ENCODE results near the gene COPS6. TPM values are rescaled to one million over a fixed set of nuclear protein-coding genes. Genes with fewer than 3 reads are reported as not detected.

COPS6 gene
- total RNA-seq, 5 donors from 2014 or later (not counting 1 experiment from before 2014, with no cell fraction given), result 67.1 to 71.1 (median 68.3) TPM

DNA sequence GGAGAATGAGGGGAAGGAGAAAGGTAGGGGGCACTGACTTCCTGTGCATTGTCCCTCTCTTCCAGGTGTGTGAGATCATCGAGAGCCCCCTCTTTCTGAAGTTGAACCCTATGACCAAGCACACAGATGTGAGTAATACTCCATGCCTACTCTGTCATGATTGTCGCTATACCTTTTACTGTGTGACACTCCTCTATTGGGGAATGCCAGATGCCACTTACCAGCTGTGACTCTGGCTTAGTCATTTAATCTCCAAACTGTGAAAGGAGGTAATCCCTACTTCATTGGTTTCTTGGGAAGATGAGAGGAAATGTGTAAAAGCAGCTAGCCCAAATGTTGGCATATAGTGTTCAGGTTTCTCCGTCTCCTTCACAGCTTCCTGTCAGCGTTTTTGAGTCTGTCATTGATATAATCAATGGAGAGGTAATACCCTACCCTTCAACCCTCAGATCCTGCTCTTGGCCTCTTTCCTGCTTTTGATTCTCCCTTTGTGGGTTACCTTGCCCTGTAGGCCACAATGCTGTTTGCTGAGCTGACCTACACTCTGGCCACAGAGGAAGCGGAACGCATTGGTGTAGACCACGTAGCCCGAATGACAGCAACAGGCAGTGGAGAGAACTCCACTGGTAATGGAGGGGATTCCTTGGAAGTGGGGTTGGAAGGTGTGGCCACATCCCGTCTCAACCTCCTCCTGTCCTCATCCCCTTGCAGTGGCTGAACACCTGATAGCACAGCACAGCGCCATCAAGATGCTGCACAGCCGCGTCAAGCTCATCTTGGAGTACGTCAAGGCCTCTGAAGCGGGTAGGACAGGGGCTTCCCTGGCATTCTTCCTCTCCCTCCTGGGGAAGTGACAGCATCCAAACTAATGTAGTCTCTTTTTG is 2.0 kb downstream of the COPS6 start:
- Mint-ChIP-seq H3K4me3 (peak overlapping the region; percentile 21 to 91 (median 58)), H3K36me3 (peaks cover 46% of the 10 kb centered on the region), H3K27me3 (no peaks in the 10 kb centered on the region), H3K4me1 (peaks cover 20 to 32% (median 31%) of the 10 kb centered on the region in 3 donors), H3K27ac (peak overlapping the region; percentile 8 to 14), H3K9me3 (no peaks in the 10 kb centered on the region)
- ChIA-PET POLR2A (interaction anchor here in 1 of 2 donors (0.6 kb wide), 1 partner anchor 20 kb away, joined by 3 read pairs; no protein-coding TSS in a partner anchor), CTCF (interaction anchor here (0.5 to 0.7 kb wide), 2 partner anchors 8 to 39 kb away, joined by 4 to 6 read pairs; no protein-coding TSS in a partner anchor)
- H3K9me3 ChIP-seq, result no peaks in the 10 kb centered on the region
- peaks cover 29 to 56% of the 10 kb centered on the region in 2 donors for H3K36me3 ChIP-seq (ENCODE audit: control insufficient read depth in 2 of 2, extremely low read depth in 1 of 2, insufficient read depth in 1 of 2, low read length in 1 of 2)
- ATAC-seq (replicated peaks in 1 of 4) (no peak), DNase-seq (no peak)
- no peaks in the 10 kb centered on the region for H3K27me3 ChIP-seq (replicated peaks in 1 of 2; ENCODE audit: control insufficient read depth in 2 of 2, extremely low read depth in 1 of 2, insufficient read depth in 2 of 2, low read length in 1 of 2)
- no peak overlapping the region for H3K4me3 ChIP-seq (ENCODE audit: control insufficient read depth in 1 of 2, extremely low read depth in 1 of 2, low read length in 1 of 2)
- WGBS (ENCODE audit: insufficient coverage), result 85% methylated on average over 9 of the region's 14 CpGs
- no peak overlapping the region for H3K27ac ChIP-seq (ENCODE audit: low read length)
- H3K4me1 ChIP-seq (ENCODE audit: control insufficient read depth in 1 of 2, extremely low read depth in 1 of 2, insufficient read depth in 2 of 2, low read length in 2 of 2), result peaks cover 5 to 18% of the 10 kb centered on the region in 2 experiments

DNA sequence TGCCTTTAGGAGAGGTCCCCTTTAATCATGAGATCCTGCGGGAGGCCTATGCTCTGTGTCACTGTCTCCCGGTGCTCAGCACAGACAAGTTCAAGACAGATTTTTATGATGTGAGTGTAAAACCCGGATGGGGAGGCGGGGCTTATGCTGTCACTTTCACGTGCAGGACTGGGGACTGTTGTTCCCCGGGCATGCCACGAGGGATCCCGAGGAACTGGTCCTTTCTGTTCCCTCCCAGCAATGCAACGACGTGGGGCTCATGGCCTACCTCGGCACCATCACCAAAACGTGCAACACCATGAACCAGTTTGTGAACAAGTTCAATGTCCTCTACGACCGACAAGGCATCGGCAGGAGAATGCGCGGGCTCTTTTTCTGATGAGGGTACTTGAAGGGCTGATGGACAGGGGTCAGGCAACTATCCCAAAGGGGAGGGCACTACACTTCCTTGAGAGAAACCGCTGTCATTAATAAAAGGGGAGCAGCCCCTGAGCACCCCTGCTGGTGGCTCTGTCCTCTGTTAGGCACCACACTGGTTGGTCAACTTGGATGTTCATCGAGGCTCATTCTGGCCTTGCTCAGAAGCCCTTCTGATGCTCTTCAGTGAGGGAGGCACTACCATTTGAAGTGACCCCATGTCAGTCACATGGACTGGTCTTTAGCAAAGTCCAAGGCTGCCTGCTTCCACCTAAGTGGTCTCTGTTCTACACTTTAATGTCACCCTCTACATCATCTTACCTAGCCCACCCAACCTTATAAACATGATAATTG is 2.8 kb downstream of the COPS6 start:
- WGBS (ENCODE audit: insufficient coverage), result 88% methylated on average over 13 of the region's 19 CpGs
- Histone ChIP-seq H3K4me1 (ENCODE audit: control insufficient read depth in 1 of 2, extremely low read depth in 1 of 2, insufficient read depth in 2 of 2, low read length in 2 of 2) (peaks cover 5 to 18% of the 10 kb centered on the region in 2 experiments), H3K27ac (ENCODE audit: low read length) (no peak overlapping the region), H3K36me3 (ENCODE audit: control insufficient read depth in 2 of 2, extremely low read depth in 1 of 2, insufficient read depth in 1 of 2, low read length in 1 of 2) (peaks cover 29 to 63% of the 10 kb centered on the region in 2 donors), H3K4me3 (ENCODE audit: control insufficient read depth in 1 of 2, extremely low read depth in 1 of 2, low read length in 1 of 2) (no peak overlapping the region), H3K9me3 (no peaks in the 10 kb centered on the region), H3K27me3 (replicated peaks in 1 of 2; ENCODE audit: control insufficient read depth in 2 of 2, extremely low read depth in 1 of 2, insufficient read depth in 2 of 2, low read length in 1 of 2) (no peaks in the 10 kb centered on the region)
- Mint-ChIP-seq H3K27ac (peak overlapping the region; percentile 8 to 14), H3K27me3 (no peaks in the 10 kb centered on the region), H3K36me3 (peaks cover 49% of the 10 kb centered on the region), H3K4me3 (no peak overlapping the region), H3K9me3 (no peaks in the 10 kb centered on the region), H3K4me1 (peaks cover 21 to 33% (median 32%) of the 10 kb centered on the region in 3 donors)
- DNase-seq (no peak), ATAC-seq (replicated peaks in 1 of 4) (no peak)
- CTCF ChIA-PET, result interaction anchor here (1.0 to 1.3 kb wide), 2 partner anchors 9 kb away, joined by 3 to 4 read pairs; no protein-coding TSS in a partner anchor
- POLR2A ChIA-PET, result no interaction called here

DNA sequence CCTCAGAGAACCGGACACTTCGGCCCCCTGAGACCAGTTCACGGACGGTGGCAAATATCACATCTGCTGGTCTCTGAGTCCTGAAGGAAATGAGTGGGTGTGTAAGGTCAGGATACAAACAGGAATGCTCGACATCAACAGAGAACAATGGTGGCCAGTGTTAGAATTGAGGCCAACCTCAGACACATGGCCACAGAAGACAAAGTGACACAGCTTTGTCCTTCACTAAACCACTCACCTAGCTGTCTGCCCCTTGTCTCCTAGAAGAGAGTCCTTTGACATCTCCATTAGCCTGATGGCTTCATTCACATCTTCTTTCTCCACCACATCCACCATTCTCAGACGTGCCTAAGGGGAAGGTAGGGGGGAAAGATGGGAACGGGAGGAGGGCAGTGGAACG is 4.3 kb downstream of the COPS6 start:
- Mint-ChIP-seq H3K36me3 (peaks cover 60% of the 10 kb centered on the region), H3K4me3 (no peak overlapping the region), H3K27ac (no peak overlapping the region), H3K27me3 (no peaks in the 10 kb centered on the region), H3K9me3 (no peaks in the 10 kb centered on the region), H3K4me1 (peaks cover 30 to 39% (median 35%) of the 10 kb centered on the region in 3 donors)
- Histone ChIP-seq H3K27ac (ENCODE audit: low read length) (no peak overlapping the region), H3K9me3 (no peaks in the 10 kb centered on the region), H3K27me3 (replicated peaks in 1 of 2; ENCODE audit: control insufficient read depth in 2 of 2, extremely low read depth in 1 of 2, insufficient read depth in 2 of 2, low read length in 1 of 2) (no peaks in the 10 kb centered on the region), H3K4me1 (ENCODE audit: control insufficient read depth in 1 of 2, extremely low read depth in 1 of 2, insufficient read depth in 2 of 2, low read length in 2 of 2) (peaks cover 5 to 13% of the 10 kb centered on the region in 2 experiments), H3K36me3 (ENCODE audit: control insufficient read depth in 2 of 2, extremely low read depth in 1 of 2, insufficient read depth in 1 of 2, low read length in 1 of 2) (peaks cover 40 to 77% of the 10 kb centered on the region in 2 donors), H3K4me3 (ENCODE audit: control insufficient read depth in 1 of 2, extremely low read depth in 1 of 2, low read length in 1 of 2) (no peak overlapping the region)
- ATAC-seq (replicated peaks in 1 of 4) (no peak), DNase-seq (no peak)
- WGBS (ENCODE audit: insufficient coverage), result 60% methylated on average over 1 of the region's 8 CpGs
- CTCF ChIA-PET, result interaction anchor here in 1 of 2 donors (1.3 kb wide), 1 partner anchor 10 kb away, joined by 4 read pairs; no protein-coding TSS in a partner anchor
- POLR2A ChIA-PET, result no interaction called here

DNA sequence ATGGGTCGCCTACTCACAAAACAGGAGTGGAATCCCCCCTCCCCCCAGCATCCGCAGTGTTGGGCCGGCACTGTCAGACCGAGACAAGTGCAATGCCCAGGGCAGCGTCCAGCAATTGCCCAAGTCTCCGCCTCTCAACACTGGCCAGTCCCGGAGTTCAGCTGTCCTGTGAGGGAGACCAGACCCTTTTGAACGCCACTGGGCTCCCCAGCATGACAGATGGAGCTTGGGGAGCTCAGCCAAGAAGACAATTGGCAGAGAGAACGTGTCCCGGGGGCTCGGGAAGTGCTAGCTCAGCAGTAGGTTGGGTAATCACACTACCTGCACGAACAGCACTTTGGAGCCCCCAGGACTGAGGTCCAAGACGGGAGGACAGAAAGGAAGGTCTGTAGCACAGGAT is 4.7 kb downstream of the COPS6 start:
- Histone ChIP-seq H3K9me3 (no peaks in the 10 kb centered on the region), H3K4me1 (ENCODE audit: control insufficient read depth in 1 of 2, extremely low read depth in 1 of 2, insufficient read depth in 2 of 2, low read length in 2 of 2) (peaks cover 3 to 13% of the 10 kb centered on the region in 2 experiments), H3K4me3 (ENCODE audit: control insufficient read depth in 1 of 2, extremely low read depth in 1 of 2, low read length in 1 of 2) (no peak overlapping the region), H3K27me3 (replicated peaks in 1 of 2; ENCODE audit: control insufficient read depth in 2 of 2, extremely low read depth in 1 of 2, insufficient read depth in 2 of 2, low read length in 1 of 2) (no peaks in the 10 kb centered on the region), H3K36me3 (ENCODE audit: control insufficient read depth in 2 of 2, extremely low read depth in 1 of 2, insufficient read depth in 1 of 2, low read length in 1 of 2) (peaks cover 44 to 82% of the 10 kb centered on the region in 2 donors), H3K27ac (ENCODE audit: low read length) (no peak overlapping the region)
- H3K9me3 Mint-ChIP-seq, result no peaks in the 10 kb centered on the region
- 85% methylated on average over 11 of the region's 13 CpGs for WGBS (ENCODE audit: insufficient coverage)
- peak overlapping the region in 1 of 2 donors; percentile 6 for H3K27ac Mint-ChIP-seq
- peaks cover 65% of the 10 kb centered on the region for H3K36me3 Mint-ChIP-seq
- CTCF ChIA-PET, result no interaction called here
- ATAC-seq (replicated peaks in 1 of 4), result no peak
- no peaks in the 10 kb centered on the region for H3K27me3 Mint-ChIP-seq
- DNase-seq, result no peak
- H3K4me1 Mint-ChIP-seq, result peaks cover 34 to 38% (median 35%) of the 10 kb centered on the region in 3 donors
- POLR2A ChIA-PET, result no interaction called here
- H3K4me3 Mint-ChIP-seq, result no peak overlapping the region

DNA sequence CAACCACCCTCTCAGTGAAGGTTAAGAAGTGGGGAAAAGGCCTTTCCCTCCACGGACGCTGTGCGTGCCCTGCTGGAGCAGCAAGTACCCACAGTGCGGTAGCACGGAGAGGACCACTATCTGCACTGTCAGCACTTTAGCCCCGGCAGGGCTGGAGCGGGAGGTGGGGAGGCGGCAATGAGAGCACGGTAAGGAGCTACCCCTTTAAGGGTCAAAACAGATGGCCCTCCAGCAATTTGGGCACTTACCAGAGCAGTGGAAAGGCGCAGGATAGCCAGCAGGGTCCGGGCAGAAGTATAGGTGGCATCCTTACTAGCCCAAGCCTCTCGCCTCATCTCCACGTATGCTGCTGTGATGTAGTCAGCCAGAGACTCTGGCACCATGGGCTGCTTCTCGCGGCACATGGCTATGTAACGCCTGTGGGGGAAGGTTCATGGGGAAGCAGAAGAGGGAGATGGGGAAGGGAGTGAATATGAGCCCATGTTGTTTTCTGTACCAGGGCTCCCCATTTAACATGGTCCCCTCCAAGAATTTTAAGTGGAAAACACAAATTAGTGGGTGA is 5.2 kb downstream of the COPS6 start:
- Histone ChIP-seq H3K4me1 (ENCODE audit: control insufficient read depth in 1 of 2, extremely low read depth in 1 of 2, insufficient read depth in 2 of 2, low read length in 2 of 2) (peaks cover 4 to 16% of the 10 kb centered on the region in 2 experiments), H3K4me3 (ENCODE audit: control insufficient read depth in 1 of 2, extremely low read depth in 1 of 2, low read length in 1 of 2) (no peak overlapping the region), H3K27ac (ENCODE audit: low read length) (no peak overlapping the region), H3K36me3 (ENCODE audit: control insufficient read depth in 2 of 2, extremely low read depth in 1 of 2, insufficient read depth in 1 of 2, low read length in 1 of 2) (peaks cover 45 to 87% of the 10 kb centered on the region in 2 donors), H3K9me3 (no peaks in the 10 kb centered on the region), H3K27me3 (replicated peaks in 1 of 2; ENCODE audit: control insufficient read depth in 2 of 2, extremely low read depth in 1 of 2, insufficient read depth in 2 of 2, low read length in 1 of 2) (no peaks in the 10 kb centered on the region)
- 95% methylated on average over 15 of the region's 16 CpGs for WGBS (ENCODE audit: insufficient coverage)
- Mint-ChIP-seq H3K4me3 (no peak overlapping the region), H3K4me1 (peaks cover 39 to 42% (median 40%) of the 10 kb centered on the region in 3 donors), H3K9me3 (no peaks in the 10 kb centered on the region), H3K27ac (peak overlapping the region in 1 of 2 donors; percentile 6), H3K36me3 (peaks cover 70% of the 10 kb centered on the region), H3K27me3 (no peaks in the 10 kb centered on the region)
- ChIA-PET CTCF (interaction anchor here in 1 of 2 donors (0.8 kb wide), 1 partner anchor 12 kb away, joined by 3 read pairs; no protein-coding TSS in a partner anchor), POLR2A (no interaction called here)
- ATAC-seq (replicated peaks in 1 of 4) (no peak), DNase-seq (no peak)

DNA sequence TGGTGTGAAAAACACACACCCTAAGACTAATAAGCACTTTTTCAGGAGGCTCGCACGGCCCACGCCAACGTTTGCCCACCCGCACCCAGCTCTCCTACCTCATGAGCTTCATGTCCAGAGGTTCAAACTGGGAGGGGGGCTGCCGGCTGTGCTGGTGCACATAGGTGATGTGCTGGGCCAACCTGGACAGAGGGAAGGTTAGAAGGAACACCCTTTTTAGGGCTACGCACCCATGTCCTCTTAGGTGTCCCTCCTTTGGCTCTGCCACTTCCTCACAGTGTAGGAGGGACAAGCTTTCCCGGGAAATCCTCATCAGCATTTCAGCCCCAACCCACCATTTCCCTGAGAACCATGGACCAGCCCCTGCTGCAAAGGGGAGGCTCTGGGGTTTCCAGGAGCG is 6.5 kb downstream of the COPS6 start:
- H3K27me3 ChIP-seq (replicated peaks in 1 of 2; ENCODE audit: control insufficient read depth in 2 of 2, extremely low read depth in 1 of 2, insufficient read depth in 2 of 2, low read length in 1 of 2), result no peaks in the 10 kb centered on the region
- no peak overlapping the region for H3K4me3 Mint-ChIP-seq
- POLR2A ChIA-PET, result no interaction called here
- H3K36me3 Mint-ChIP-seq, result peaks cover 77% of the 10 kb centered on the region
- H3K4me3 ChIP-seq (ENCODE audit: control insufficient read depth in 1 of 2, extremely low read depth in 1 of 2, low read length in 1 of 2), result no peak overlapping the region
- 100% methylated on average over 2 of the region's 9 CpGs for WGBS (ENCODE audit: insufficient coverage)
- peak overlapping the region in 1 of 2 donors; percentile 39 for H3K27ac Mint-ChIP-seq
- H3K36me3 ChIP-seq (ENCODE audit: control insufficient read depth in 2 of 2, extremely low read depth in 1 of 2, insufficient read depth in 1 of 2, low read length in 1 of 2), result peaks cover 45 to 91% of the 10 kb centered on the region in 2 donors
- no peak for DNase-seq
- no peaks in the 10 kb centered on the region for H3K9me3 ChIP-seq
- CTCF ChIA-PET, result no interaction called here
- H3K9me3 Mint-ChIP-seq, result no peaks in the 10 kb centered on the region
- H3K27ac ChIP-seq (ENCODE audit: low read length), result no peak overlapping the region
- ATAC-seq (replicated peaks in 1 of 4), result no peak
- peaks cover 39 to 47% (median 43%) of the 10 kb centered on the region in 3 donors for H3K4me1 Mint-ChIP-seq
- peaks cover 9 to 21% of the 10 kb centered on the region in 2 experiments for H3K4me1 ChIP-seq (ENCODE audit: control insufficient read depth in 1 of 2, extremely low read depth in 1 of 2, insufficient read depth in 2 of 2, low read length in 2 of 2)
- no peaks in the 10 kb centered on the region for H3K27me3 Mint-ChIP-seq
